ENCODE results near the gene KDM2A. TPM values are rescaled to one million over a fixed set of nuclear protein-coding genes. Genes with fewer than 3 reads are reported as not detected.
"Not testable (repeated sequence)": the region's sequence is repeated elsewhere in the genome, so short reads cannot be mapped to it uniquely, and the experiment has no call there.

Gene KDM2A
- total RNA-seq, 4 donors from 2014 or later, result 65.3 to 137 (median 81.2) TPM

- WGBS, 2 donors (ENCODE audit: low coverage in 1 of 2), result 86 to 95% methylated on average over 4 to 8 of the region's 8 CpGs
- Histone ChIP-seq H3K36me3 (peaks cover 0 to 52% (median 26%) of the 10 kb centered on the region in 4 donors), H3K9me3 (no peaks in the 10 kb centered on the region), H3K27me3 (no peaks in the 10 kb centered on the region), H3K27ac (no peak overlapping the region), H3K4me1 (no peaks in the 10 kb centered on the region), H3K4me3 (no peak overlapping the region)
- TF ChIP-seq POLR2AphosphoS5 (IDR thresholded peaks at IDR 0.05) (no peak), EP300 (IDR thresholded peaks at IDR 0.05; ENCODE audit: low read depth) (no peak)
- intact Hi-C loops (cut with DNase I; ENCODE audit: low total_unique reads) (no loop called here), in situ Hi-C loops (cut with MboI; ENCODE audit: low pct_ligation_motif_present in 1 of 4, low pct_unique_long_range_greater_than_20kb in 1 of 4, low sequenced_read_pairs in 3 of 4) (no loop called here)
- no peak for DNase-seq
These were observed 108.7 kb downstream of the KDM2A start for GRCh38 chr11:67227726-67228125.

- in situ Hi-C loops (cut with MboI; ENCODE audit: low pct_ligation_motif_present in 1 of 4, low pct_unique_long_range_greater_than_20kb in 1 of 4, low sequenced_read_pairs in 3 of 4) (no loop called here), intact Hi-C loops (cut with DNase I; ENCODE audit: low total_unique reads) (no loop called here)
- WGBS, 2 donors (ENCODE audit: low coverage in 1 of 2), result 90 to 91% methylated on average over 3 of the region's 3 CpGs
- Histone ChIP-seq H3K9me3 (no peaks in the 10 kb centered on the region), H3K4me3 (no peak overlapping the region), H3K27ac (no peak overlapping the region), H3K27me3 (no peaks in the 10 kb centered on the region), H3K36me3 (peaks cover 0 to 38% (median 19%) of the 10 kb centered on the region in 4 donors), H3K4me1 (peaks cover 0 to 5% (median 1%) of the 10 kb centered on the region in 4 donors)
- DNase-seq, result no peak
- TF ChIP-seq POLR2A (IDR thresholded peaks at IDR 0.05) (no peak), EP300 (IDR thresholded peaks at IDR 0.05; ENCODE audit: low read depth) (no peak), POLR2AphosphoS5 (IDR thresholded peaks at IDR 0.05) (no peak)
- TF ChIP-seq, protein P1, sequence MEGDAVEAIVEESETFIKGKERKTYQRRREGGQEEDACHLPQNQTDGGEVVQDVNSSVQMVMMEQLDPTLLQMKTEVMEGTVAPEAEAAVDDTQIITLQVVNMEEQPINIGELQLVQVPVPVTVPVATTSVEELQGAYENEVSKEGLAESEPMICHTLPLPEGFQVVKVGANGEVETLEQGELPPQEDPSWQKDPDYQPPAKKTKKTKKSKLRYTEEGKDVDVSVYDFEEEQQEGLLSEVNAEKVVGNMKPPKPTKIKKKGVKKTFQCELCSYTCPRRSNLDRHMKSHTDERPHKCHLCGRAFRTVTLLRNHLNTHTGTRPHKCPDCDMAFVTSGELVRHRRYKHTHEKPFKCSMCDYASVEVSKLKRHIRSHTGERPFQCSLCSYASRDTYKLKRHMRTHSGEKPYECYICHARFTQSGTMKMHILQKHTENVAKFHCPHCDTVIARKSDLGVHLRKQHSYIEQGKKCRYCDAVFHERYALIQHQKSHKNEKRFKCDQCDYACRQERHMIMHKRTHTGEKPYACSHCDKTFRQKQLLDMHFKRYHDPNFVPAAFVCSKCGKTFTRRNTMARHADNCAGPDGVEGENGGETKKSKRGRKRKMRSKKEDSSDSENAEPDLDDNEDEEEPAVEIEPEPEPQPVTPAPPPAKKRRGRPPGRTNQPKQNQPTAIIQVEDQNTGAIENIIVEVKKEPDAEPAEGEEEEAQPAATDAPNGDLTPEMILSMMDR (IDR thresholded peaks at IDR 0.05), result no peak
These were observed 111.3 kb downstream of the KDM2A start for GRCh38 chr11:67230406-67230805.

- Histone ChIP-seq H3K27ac (no peak overlapping the region), H3K9me3 (no peaks in the 10 kb centered on the region), H3K27me3 (no peaks in the 10 kb centered on the region), H3K4me1 (peaks cover 0 to 5% (median 1%) of the 10 kb centered on the region in 4 donors), H3K36me3 (peaks cover 0 to 36% (median 16%) of the 10 kb centered on the region in 4 donors), H3K4me3 (no peak overlapping the region)
- in situ Hi-C loops (cut with MboI; ENCODE audit: low pct_ligation_motif_present in 1 of 4, low pct_unique_long_range_greater_than_20kb in 1 of 4, low sequenced_read_pairs in 3 of 4) (no loop called here), intact Hi-C loops (cut with DNase I; ENCODE audit: low total_unique reads) (no loop called here)
- WGBS, 2 donors (ENCODE audit: low coverage in 1 of 2), result 96% methylated on average over 1 of the region's 1 CpG; no CpG with 5 or more reads in 1 of the 2 donors
- TF ChIP-seq POLR2A (IDR thresholded peaks at IDR 0.05) (no peak), POLR2AphosphoS5 (IDR thresholded peaks at IDR 0.05) (no peak), EP300 (IDR thresholded peaks at IDR 0.05; ENCODE audit: low read depth) (no peak)
- TF ChIP-seq, protein P1 (IDR thresholded peaks at IDR 0.05), result no peak
- DNase-seq, result no peak
These were observed 111.8 kb downstream of the KDM2A start for GRCh38 chr11:67230886-67231285.

- TF ChIP-seq POLR2A (IDR thresholded peaks at IDR 0.05) (no peak), POLR2AphosphoS5 (IDR thresholded peaks at IDR 0.05) (no peak), EP300 (IDR thresholded peaks at IDR 0.05; ENCODE audit: low read depth) (no peak)
- TF ChIP-seq, protein P1 (IDR thresholded peaks at IDR 0.05), result no peak
- in situ Hi-C loops (cut with MboI; ENCODE audit: low pct_ligation_motif_present in 1 of 4, low pct_unique_long_range_greater_than_20kb in 1 of 4, low sequenced_read_pairs in 3 of 4), result no loop called here
- no peaks in the 10 kb centered on the region for H3K9me3 ChIP-seq
- H3K36me3 ChIP-seq, result peaks cover 0 to 30% (median 11%) of the 10 kb centered on the region in 4 donors
- intact Hi-C loops (cut with DNase I; ENCODE audit: low total_unique reads), result no loop called here
- H3K27ac ChIP-seq, result no peak overlapping the region
- H3K4me1 ChIP-seq, result peaks cover 3 to 19% (median 9%) of the 10 kb centered on the region in 4 donors
- 79 to 88% methylated on average over 4 to 6 of the region's 7 CpGs for WGBS, 2 donors (ENCODE audit: low coverage in 1 of 2)
- H3K27me3 ChIP-seq, result no peaks in the 10 kb centered on the region
- H3K4me3 ChIP-seq, result no peak overlapping the region
- no peak for DNase-seq
These were observed 114.6 kb downstream of the KDM2A start for GRCh38 chr11:67233584-67234190.

GRCh38 chr11:67234571-67234970 lies 115.5 kb downstream of the KDM2A start:
- in situ Hi-C loops (cut with MboI; ENCODE audit: low pct_ligation_motif_present in 1 of 4, low pct_unique_long_range_greater_than_20kb in 1 of 4, low sequenced_read_pairs in 3 of 4); intact Hi-C loops (cut with DNase I; ENCODE audit: low total_unique reads); DNase-seq; H3K27me3 ChIP-seq; H3K4me3 ChIP-seq; H3K9me3 ChIP-seq: not testable (repeated sequence)
- Histone ChIP-seq H3K4me1 (peaks cover 8 to 27% (median 18%) of the 10 kb centered on the region in 4 donors), H3K36me3 (peaks cover 0 to 26% (median 6%) of the 10 kb centered on the region in 4 donors), H3K27ac (peak overlapping the region in 1 of 4 donors; percentile 10)
- 94 to 96% methylated on average over 4 to 8 of the region's 8 CpGs for WGBS, 2 donors (ENCODE audit: low coverage in 1 of 2)

All from transverse colon (tissue), 4 donors.